ENCODE data around the gene TPRG1L. TPM values are rescaled to one million over a fixed set of nuclear protein-coding genes. Genes with fewer than 3 reads are reported as not detected.

TPRG1L gene
- total and polyA plus RNA-seq, 10 donors: 19.9 to 45.9 (median 31.5) TPM

GRCh38 chr1:3672971-3673361 is 48.2 kb downstream of the TPRG1L start:
- H3K36me3 ChIP-seq: no peaks in the 10 kb centered on the region
- H3K4me1 ChIP-seq: peaks cover 2 to 79% (median 37%) of the 10 kb centered on the region in 6 donors
- H3K27ac ChIP-seq: peak overlapping the region in 4 of 8 donors; percentile 2 to 65 (median 54)
- TF ChIP-seq POLR2AphosphoS5 (IDR thresholded peaks at IDR 0.05) (peak in 1 of 3 donors; percentile 9), POLR2A (IDR thresholded peaks at IDR 0.05) (peak in 1 of 3 donors; percentile 9)
- TF ChIP-seq, protein P1, sequence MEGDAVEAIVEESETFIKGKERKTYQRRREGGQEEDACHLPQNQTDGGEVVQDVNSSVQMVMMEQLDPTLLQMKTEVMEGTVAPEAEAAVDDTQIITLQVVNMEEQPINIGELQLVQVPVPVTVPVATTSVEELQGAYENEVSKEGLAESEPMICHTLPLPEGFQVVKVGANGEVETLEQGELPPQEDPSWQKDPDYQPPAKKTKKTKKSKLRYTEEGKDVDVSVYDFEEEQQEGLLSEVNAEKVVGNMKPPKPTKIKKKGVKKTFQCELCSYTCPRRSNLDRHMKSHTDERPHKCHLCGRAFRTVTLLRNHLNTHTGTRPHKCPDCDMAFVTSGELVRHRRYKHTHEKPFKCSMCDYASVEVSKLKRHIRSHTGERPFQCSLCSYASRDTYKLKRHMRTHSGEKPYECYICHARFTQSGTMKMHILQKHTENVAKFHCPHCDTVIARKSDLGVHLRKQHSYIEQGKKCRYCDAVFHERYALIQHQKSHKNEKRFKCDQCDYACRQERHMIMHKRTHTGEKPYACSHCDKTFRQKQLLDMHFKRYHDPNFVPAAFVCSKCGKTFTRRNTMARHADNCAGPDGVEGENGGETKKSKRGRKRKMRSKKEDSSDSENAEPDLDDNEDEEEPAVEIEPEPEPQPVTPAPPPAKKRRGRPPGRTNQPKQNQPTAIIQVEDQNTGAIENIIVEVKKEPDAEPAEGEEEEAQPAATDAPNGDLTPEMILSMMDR (IDR thresholded peaks at IDR 0.05 in 8 of 11, conservative IDR thresholded peaks at IDR 0.05 in 3 of 11): no peak
- H3K9me3 ChIP-seq: no peaks in the 10 kb centered on the region
- H3K4me3 ChIP-seq: peak overlapping the region in 2 of 8 donors; percentile 13 to 57
- peaks cover 0 to 38% (median 0%) of the 10 kb centered on the region in 7 donors for H3K27me3 ChIP-seq (replicated peaks in 1 of 7)
- 70 to 90% (median 80%) methylated on average over 12 to 17 of the region's 17 CpGs for WGBS, 5 donors
- no peak for DNase-seq
- intact Hi-C loops (cut with DNase I; ENCODE audit: low total_unique reads): no loop called here

- Histone ChIP-seq H3K27ac (peak overlapping the region in 4 of 8 donors; percentile 2 to 65 (median 54)), H3K9me3 (no peaks in the 10 kb centered on the region), H3K4me1 (peaks cover 7 to 79% (median 40%) of the 10 kb centered on the region in 6 donors), H3K4me3 (peak overlapping the region in 2 of 8 donors; percentile 13 to 57), H3K36me3 (no peaks in the 10 kb centered on the region), H3K27me3 (replicated peaks in 1 of 7) (peaks cover 0 to 38% (median 0%) of the 10 kb centered on the region in 7 donors)
- DNase-seq: peak; percentile 76
- TF ChIP-seq, protein P1 (IDR thresholded peaks at IDR 0.05 in 8 of 11, conservative IDR thresholded peaks at IDR 0.05 in 3 of 11): peak in 5 of 11 experiments; percentile 19 to 32 (median 22)
- TF ChIP-seq POLR2AphosphoS5 (IDR thresholded peaks at IDR 0.05) (no peak), POLR2A (IDR thresholded peaks at IDR 0.05) (no peak)
- WGBS, 5 donors: 65 to 88% (median 73%) methylated on average over 23 to 25 of the region's 25 CpGs
- intact Hi-C loops (cut with DNase I; ENCODE audit: low total_unique reads): no loop called here
These were observed 48.7 kb downstream of the TPRG1L start for GRCh38 chr1:3673381-3674099.

DNA sequence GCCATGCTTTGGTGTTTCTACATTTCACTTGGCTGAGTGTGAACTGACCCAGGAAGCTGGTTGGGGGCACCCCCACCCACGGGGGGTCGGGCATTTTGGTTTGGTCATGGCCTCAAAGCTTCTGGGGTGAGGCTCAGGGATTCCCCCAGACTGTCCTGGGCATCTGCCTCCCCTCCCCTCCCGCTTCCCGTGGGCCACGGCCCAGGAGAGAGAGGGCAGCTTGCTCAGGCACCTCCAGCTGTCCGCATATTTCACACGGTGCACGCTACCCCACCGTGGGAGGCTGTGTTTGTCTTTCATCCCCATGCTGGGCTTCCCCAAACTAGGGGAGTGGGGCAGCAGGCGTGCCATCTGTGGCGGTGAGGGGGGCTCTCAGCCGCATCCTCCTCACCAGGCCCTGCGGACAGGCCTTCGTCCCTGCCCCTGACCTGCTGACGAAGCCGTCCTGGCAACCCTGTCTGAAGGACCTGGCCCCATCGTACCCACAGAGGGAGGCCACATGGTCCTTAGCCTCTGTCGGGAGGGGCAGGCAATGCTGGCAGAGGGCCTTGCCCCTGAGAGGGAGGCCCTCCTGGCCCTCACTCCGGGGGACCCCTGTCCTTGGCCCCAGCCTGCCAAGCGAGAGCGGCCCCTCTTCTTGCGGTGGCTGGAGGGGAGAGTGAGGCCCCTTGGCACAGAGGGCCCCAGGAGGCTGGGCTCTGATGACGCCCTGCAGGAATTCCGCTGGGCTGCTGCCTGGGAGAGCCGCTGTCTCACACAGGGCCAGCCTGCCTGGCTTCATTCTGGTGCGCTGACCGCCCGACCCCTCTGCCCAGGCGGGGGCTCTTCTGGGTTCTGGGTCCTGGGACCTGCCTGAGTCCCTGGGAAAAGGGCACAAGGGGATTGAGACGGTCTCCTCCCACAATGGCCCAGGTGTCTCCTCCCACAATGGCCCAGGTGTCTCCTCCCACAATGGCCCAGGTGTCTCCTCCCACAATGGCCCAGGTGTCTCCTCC is 49.6 kb downstream of the TPRG1L start:
- DNase-seq: peak; percentile 76
- 68 to 86% (median 77%) methylated on average over 16 to 30 of the region's 30 CpGs for WGBS, 5 donors
- H3K4me1 ChIP-seq: peaks cover 7 to 79% (median 41%) of the 10 kb centered on the region in 6 donors
- H3K36me3 ChIP-seq: no peaks in the 10 kb centered on the region
- no peak overlapping the region for H3K4me3 ChIP-seq
- no peaks in the 10 kb centered on the region for H3K9me3 ChIP-seq
- H3K27ac ChIP-seq: peak overlapping the region in 2 of 8 donors; percentile 45 to 62
- intact Hi-C loops (cut with DNase I; ENCODE audit: low total_unique reads): no loop called here
- peaks cover 0 to 38% (median 0%) of the 10 kb centered on the region in 7 donors for H3K27me3 ChIP-seq (replicated peaks in 1 of 7)
- TF ChIP-seq, protein P1 (IDR thresholded peaks at IDR 0.05 in 8 of 11, conservative IDR thresholded peaks at IDR 0.05 in 3 of 11): no peak
- no peak for TF ChIP-seq POLR2AphosphoS5 (IDR thresholded peaks at IDR 0.05)
- TF ChIP-seq POLR2A (IDR thresholded peaks at IDR 0.05): no peak

Measured in spleen (tissue), 11 donors.